Erythroblast (primary cell): ENCODE measurements around the gene CTAG1B.
"Not testable (repeated sequence)": the region's sequence is repeated elsewhere in the genome, so short reads cannot be mapped to it uniquely, and the experiment has no call there.

Experiments
- DNase-seq, 2 experiments: peaks; one replicate each; lab custom pipeline; 2025; lab: John Stamatoyannopoulos, UW
- GATA1 ChIP-seq: IDR thresholded peaks from 2 replicates; pipeline ENCODE4 v1.6.1; 2011; ENCODE audit warnings: low read depth, mild to moderate bottlenecking, control low read depth, low read length, moderate library complexity
- POLR2A ChIP-seq: IDR thresholded peaks from 2 replicates; pipeline ENCODE4 v1.6.1; 2011; ENCODE audit warnings: mild to moderate bottlenecking, low read length

The CTAG1B gene

GRCh38 chrX:154603438-154604430 is 15.3 kb downstream of the CTAG1B start:
- no peak for DNase-seq
- TF ChIP-seq GATA1 = no peak
- no peak for TF ChIP-seq POLR2A

GRCh38 chrX:154602766-154603437 is 16.2 kb downstream of the CTAG1B start:
- DNase-seq = no peak
- TF ChIP-seq GATA1 (no peak), POLR2A (no peak)

- DNase-seq = no peak
- no peak for TF ChIP-seq GATA1
- TF ChIP-seq POLR2A = no peak
These were observed 16.9 kb downstream of the CTAG1B start for GRCh38 chrX:154602226-154602625.

- no peak for DNase-seq
- TF ChIP-seq GATA1 (no peak), POLR2A (no peak)
These were observed 18.2 kb downstream of the CTAG1B start for GRCh38 chrX:154600759-154601374.

GRCh38 chrX:154599531-154599930 is 19.6 kb downstream of the CTAG1B start:
- TF ChIP-seq POLR2A = no peak
- TF ChIP-seq GATA1 = no peak
- no peak for DNase-seq

GRCh38 chrX:154598656-154599055 is 20.4 kb downstream of the CTAG1B start:
- no peak for DNase-seq
- no peak for TF ChIP-seq POLR2A
- no peak for TF ChIP-seq GATA1

GRCh38 chrX:154597221-154597620 is 21.9 kb downstream of the CTAG1B start:
- TF ChIP-seq POLR2A = no peak
- no peak for TF ChIP-seq GATA1
- no peak for DNase-seq

- TF ChIP-seq POLR2A = no peak
- TF ChIP-seq GATA1 = no peak
- no peak for DNase-seq
These were observed 22.7 kb downstream of the CTAG1B start for GRCh38 chrX:154596290-154596929.

GRCh38 chrX:154595559-154596249 is 23.4 kb downstream of the CTAG1B start:
- no peak for TF ChIP-seq GATA1
- TF ChIP-seq POLR2A = no peak
- DNase-seq = no peak

GRCh38 chrX:154594491-154594890 is 24.6 kb downstream of the CTAG1B start:
- TF ChIP-seq GATA1 = no peak
- TF ChIP-seq POLR2A = no peak
- DNase-seq = no peak

- DNase-seq = no peak
- TF ChIP-seq GATA1 = no peak
- no peak for TF ChIP-seq POLR2A
These were observed 25.9 kb downstream of the CTAG1B start for GRCh38 chrX:154593201-154593600.

- TF ChIP-seq POLR2A (no peak), GATA1 (no peak)
- no peak for DNase-seq
These were observed 26.6 kb downstream of the CTAG1B start for GRCh38 chrX:154592505-154592904.

- DNase-seq = not testable (repeated sequence)
These were observed 28.7 kb downstream of the CTAG1B start for GRCh38 chrX:154590415-154590814.

- DNase-seq = not testable (repeated sequence)
These were observed 34.4 kb downstream of the CTAG1B start, which contains the start of gene CTAG1A for GRCh38 chrX:154584585-154585183. TSS of gene CTAG1A (plus strand) at chrX:154585133. CDS start at chrX:154585207, 74 bp downstream.

- DNase-seq = not testable (repeated sequence)
These were observed 36.1 kb downstream of the CTAG1B start for GRCh38 chrX:154582994-154583393.

GRCh38 chrX:154575076-154575475 is 44.0 kb downstream of the CTAG1B start:
- DNase-seq = not testable (repeated sequence)

GRCh38 chrX:154573061-154573460 is 46.0 kb downstream of the CTAG1B start:
- DNase-seq = not testable (repeated sequence)

GRCh38 chrX:154570361-154570760 is 48.7 kb downstream of the CTAG1B start:
- DNase-seq = not testable (repeated sequence)
